BLaER1 treated with 17β-estradiol and CSF1 and Interleukin-3, amounts not matched to agents 10 nM and 100 nM (cell line): ENCODE data around the gene CELF2.

ENCODE experiments used
- H3K27ac ChIP-seq, 11 experiments: shearing (Covaris generic); formaldehyde crosslinking; 2 replicates each; pipeline ENCODE4 v1.8.1; 2022
- H3K27me3 ChIP-seq, 11 experiments: shearing (Covaris generic); formaldehyde crosslinking; 2 replicates each; pipeline ENCODE4 v1.8.1; 2022
- H3K36me3 ChIP-seq, 11 experiments: shearing (Covaris generic); formaldehyde crosslinking; 2 replicates each; pipeline ENCODE4 v1.8.1; 2022
- H3K4me1 ChIP-seq, 10 experiments: shearing (Covaris generic); formaldehyde crosslinking; 2 replicates each; pipeline ENCODE4 v1.8.1; 2022
- H3K4me2 ChIP-seq, 11 experiments: shearing (Covaris generic); formaldehyde crosslinking; 2 replicates each; pipeline ENCODE4 v1.8.1; 2022
- H3K4me3 ChIP-seq, 10 experiments: shearing (Covaris generic); formaldehyde crosslinking; 2 replicates each; pipeline ENCODE4 v1.8.1; 2022
- H3K9ac ChIP-seq, 11 experiments: shearing (Covaris generic); formaldehyde crosslinking; 2 replicates each; pipeline ENCODE4 v1.8.1; 2022
- H3K9me3 ChIP-seq, 11 experiments: shearing (Covaris generic); formaldehyde crosslinking; replicated peaks in 1 of 11; 2 replicates each; pipeline ENCODE4 v1.8.1; 2022
- H4K20me1 ChIP-seq, 11 experiments: shearing (Covaris generic); formaldehyde crosslinking; 2 replicates each; pipeline ENCODE4 v1.8.1; 2022
- Cebpa-rat ChIP-seq, 11 experiments: shearing (Covaris generic); IDR thresholded peaks; 2 replicates each; pipeline ENCODE4 v1.8.1; 2022

The CELF2 gene

DNA sequence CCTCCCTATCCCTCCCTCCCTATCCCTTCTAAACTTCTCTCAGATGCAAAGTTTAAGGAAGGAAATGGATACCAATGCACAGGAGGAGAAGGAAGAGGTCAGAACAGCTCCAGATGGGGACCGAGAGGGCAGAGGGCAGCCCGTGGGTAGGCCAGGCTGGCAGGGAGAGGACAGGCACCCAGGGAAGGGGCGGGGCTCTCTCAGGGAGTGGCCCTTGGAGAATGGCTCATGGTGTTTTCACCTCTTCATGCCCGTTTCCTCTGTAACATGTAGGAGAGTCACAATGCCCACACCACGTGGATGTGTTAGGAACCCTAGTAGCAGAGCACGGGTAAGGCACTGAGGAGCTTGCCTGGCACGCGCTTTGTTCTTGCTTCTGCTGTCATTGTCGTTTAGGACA is 264.5 kb downstream of the CELF2 start:
- Histone ChIP-seq H4K20me1 (peaks cover 0 to 71% (median 48%) of the 10 kb centered on the region in 11 experiments; a peak in 14 of 22 replicates), H3K9ac (no peak overlapping the region), H3K27ac (peak overlapping the region in 4 of 11 experiments; percentile 4 to 32 (median 22); a peak in 4 of 22 replicates)

DNA sequence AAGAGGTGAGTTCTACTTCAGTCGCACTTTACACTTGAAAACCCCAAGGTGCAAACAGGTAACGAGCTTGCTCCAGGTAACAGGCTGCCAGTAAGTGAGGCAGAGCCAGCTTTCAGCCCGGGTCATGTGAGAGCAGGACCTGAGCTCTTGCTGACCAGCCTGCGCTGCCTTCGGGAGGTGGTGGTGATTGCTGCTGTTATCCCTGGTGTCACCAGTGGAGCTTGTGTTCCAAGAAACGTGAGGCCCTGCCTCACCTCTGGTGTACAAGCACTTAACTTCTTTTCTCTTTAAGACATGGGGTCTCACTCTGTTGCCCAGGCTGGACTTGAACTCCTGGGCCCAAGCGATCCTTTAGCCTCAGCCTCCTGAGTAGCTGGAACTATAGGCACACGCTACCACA is 265.0 kb downstream of the CELF2 start:
- H3K36me3 ChIP-seq: peaks cover 81 to 100% (median 95%) of the 10 kb centered on the region in 11 experiments
- H4K20me1 ChIP-seq: peaks cover 0 to 69% (median 45%) of the 10 kb centered on the region in 11 experiments; a peak in 14 of 22 replicates

More for the DNA sequence above, 264.5 kb downstream of the CELF2 start:
- peaks cover 0 to 27% (median 18%) of the 10 kb centered on the region in 10 experiments; a peak in 11 of 20 replicates for H3K4me1 ChIP-seq
- H3K4me3 ChIP-seq: no peak overlapping the region
- peaks cover 0 to 18% (median 0%) of the 10 kb centered on the region in 11 experiments; a peak in 6 of 22 replicates for H3K9me3 ChIP-seq
- H3K27me3 ChIP-seq: no peaks in the 10 kb centered on the region
- no peak for TF ChIP-seq Cebpa-rat (IDR thresholded peaks at IDR 0.05)
- peak overlapping the region in 4 of 11 experiments; percentile 15 to 45 (median 36); a peak in 3 of 22 replicates for H3K4me2 ChIP-seq
- peaks cover 81 to 100% (median 95%) of the 10 kb centered on the region in 11 experiments for H3K36me3 ChIP-seq

GRCh38 chr10:11284291-11285085 is 266.8 kb downstream of the CELF2 start:
- peaks cover 0 to 74% (median 50%) of the 10 kb centered on the region in 11 experiments; a peak in 17 of 22 replicates for H4K20me1 ChIP-seq
- H3K27ac ChIP-seq: no peak overlapping the region

More for the DNA sequence above, 265.0 kb downstream of the CELF2 start:
- Histone ChIP-seq H3K27me3 (no peaks in the 10 kb centered on the region), H3K4me2 (no peak overlapping the region), H3K9ac (no peak overlapping the region), H3K4me1 (peaks cover 0 to 27% (median 18%) of the 10 kb centered on the region in 10 experiments; a peak in 11 of 20 replicates), H3K4me3 (no peak overlapping the region), H3K27ac (peak overlapping the region in 3 of 11 experiments; percentile 19 to 32 (median 26); a peak in 2 of 22 replicates), H3K9me3 (peaks cover 0 to 18% (median 0%) of the 10 kb centered on the region in 11 experiments; a peak in 6 of 22 replicates)
- TF ChIP-seq Cebpa-rat (IDR thresholded peaks at IDR 0.05): no peak

GRCh38 chr10:11285171-11285570 is 267.5 kb downstream of the CELF2 start:
- no peak overlapping the region for H3K9ac ChIP-seq
- H3K4me2 ChIP-seq: no peak overlapping the region
- H3K4me1 ChIP-seq: peaks cover 0 to 25% (median 16%) of the 10 kb centered on the region in 10 experiments; a peak in 12 of 20 replicates

More at GRCh38 chr10:11284291-11285085, 266.8 kb downstream of the CELF2 start:
- Histone ChIP-seq H3K4me3 (no peak overlapping the region), H3K9ac (no peak overlapping the region), H3K27me3 (no peaks in the 10 kb centered on the region), H3K4me1 (peaks cover 0 to 27% (median 18%) of the 10 kb centered on the region in 10 experiments; a peak in 12 of 20 replicates), H3K36me3 (peaks cover 81 to 100% (median 95%) of the 10 kb centered on the region in 11 experiments), H3K9me3 (peaks cover 0 to 18% (median 0%) of the 10 kb centered on the region in 11 experiments; a peak in 6 of 22 replicates), H3K4me2 (no peak overlapping the region)
- TF ChIP-seq Cebpa-rat (IDR thresholded peaks at IDR 0.05): no peak

DNA sequence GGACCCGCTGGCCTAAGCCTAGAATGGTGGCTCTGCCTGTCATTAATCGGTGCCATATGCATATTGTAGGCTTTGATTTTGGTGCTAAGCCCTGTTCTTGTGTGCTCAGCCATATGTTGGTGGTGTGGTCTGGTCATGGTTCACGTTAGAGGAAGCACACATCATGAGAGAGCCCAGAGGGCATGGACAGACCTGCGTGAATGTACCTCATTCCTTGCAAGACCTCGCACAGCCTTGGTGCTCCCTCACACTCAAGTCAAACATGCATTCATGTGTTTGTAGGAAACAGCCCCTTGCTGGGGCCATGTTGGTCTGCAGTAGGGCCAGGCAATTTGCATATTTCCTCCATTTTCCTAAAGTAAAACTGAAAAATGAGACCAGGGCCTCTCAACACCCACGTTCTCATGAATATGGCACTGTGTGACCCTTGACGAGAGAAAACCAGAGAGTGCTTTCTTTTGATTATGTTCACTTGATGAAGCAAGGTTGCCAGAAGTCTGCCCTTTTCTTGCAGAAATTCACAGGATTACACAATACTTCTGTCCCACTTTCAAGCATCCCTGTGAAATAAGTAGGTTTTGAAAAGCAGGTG is 268.7 kb downstream of the CELF2 start:
- H3K27me3 ChIP-seq: no peaks in the 10 kb centered on the region
- H3K36me3 ChIP-seq: peaks cover 81 to 100% (median 95%) of the 10 kb centered on the region in 11 experiments
- H3K4me1 ChIP-seq: peaks cover 0 to 13% (median 7%) of the 10 kb centered on the region in 10 experiments; a peak in 11 of 20 replicates
- no peak overlapping the region for H3K4me3 ChIP-seq
- no peak overlapping the region for H3K4me2 ChIP-seq
- peaks cover 0 to 6% (median 0%) of the 10 kb centered on the region in 11 experiments; a peak in 1 of 22 replicates for H3K9me3 ChIP-seq
- no peak overlapping the region for H3K9ac ChIP-seq
- H3K27ac ChIP-seq: 0 out of 22 replicates have a peak overlapping the region, but pooled peaks of 1 of the 11 experiments have one; percentile 2
- peaks cover 0 to 76% (median 56%) of the 10 kb centered on the region in 11 experiments; a peak in 18 of 22 replicates for H4K20me1 ChIP-seq
- TF ChIP-seq Cebpa-rat (IDR thresholded peaks at IDR 0.05): peak in 7 of 11 experiments; percentile 8 to 81 (median 41); a peak in 7 of 22 replicates

More at GRCh38 chr10:11285171-11285570, 267.5 kb downstream of the CELF2 start:
- H3K9me3 ChIP-seq: peaks cover 0 to 15% (median 0%) of the 10 kb centered on the region in 11 experiments; a peak in 5 of 22 replicates
- peaks cover 81 to 100% (median 95%) of the 10 kb centered on the region in 11 experiments for H3K36me3 ChIP-seq
- H3K27ac ChIP-seq: no peak overlapping the region
- H4K20me1 ChIP-seq: peaks cover 0 to 72% (median 46%) of the 10 kb centered on the region in 11 experiments; a peak in 17 of 22 replicates
- no peak for TF ChIP-seq Cebpa-rat (IDR thresholded peaks at IDR 0.05)
- no peaks in the 10 kb centered on the region for H3K27me3 ChIP-seq
- H3K4me3 ChIP-seq: no peak overlapping the region

DNA sequence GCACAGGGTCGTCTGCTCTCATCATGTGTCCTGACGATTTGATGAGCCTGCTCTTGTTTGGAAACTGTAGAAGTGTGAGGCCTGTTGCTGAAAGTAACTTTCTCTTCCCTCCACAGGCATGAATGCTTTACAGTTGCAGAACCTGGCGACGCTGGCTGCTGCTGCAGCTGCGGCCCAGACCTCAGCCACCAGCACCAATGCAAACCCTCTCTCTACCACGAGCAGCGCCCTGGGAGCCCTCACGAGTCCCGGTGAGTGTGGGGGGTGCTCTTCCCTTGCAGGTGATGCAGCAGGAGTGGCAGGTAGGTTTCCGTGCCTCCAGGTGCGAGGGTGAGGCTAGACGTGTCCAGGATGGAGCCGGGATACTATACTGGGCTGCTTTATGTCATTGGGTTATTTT is 270.6 kb downstream of the CELF2 start:
- H4K20me1 ChIP-seq: peaks cover 0 to 87% (median 75%) of the 10 kb centered on the region in 11 experiments; a peak in 19 of 22 replicates
- no peaks in the 10 kb centered on the region for H3K27me3 ChIP-seq
- H3K9me3 ChIP-seq: no peaks in the 10 kb centered on the region
- no peak overlapping the region for H3K4me3 ChIP-seq
- peaks cover 82 to 100% (median 95%) of the 10 kb centered on the region in 11 experiments for H3K36me3 ChIP-seq
- no peak for TF ChIP-seq Cebpa-rat (IDR thresholded peaks at IDR 0.05)
- no peak overlapping the region for H3K4me2 ChIP-seq
- no peak overlapping the region for H3K27ac ChIP-seq
- no peak overlapping the region for H3K9ac ChIP-seq
- H3K4me1 ChIP-seq: peaks cover 0 to 8% (median 0%) of the 10 kb centered on the region in 10 experiments; a peak in 1 of 20 replicates

DNA sequence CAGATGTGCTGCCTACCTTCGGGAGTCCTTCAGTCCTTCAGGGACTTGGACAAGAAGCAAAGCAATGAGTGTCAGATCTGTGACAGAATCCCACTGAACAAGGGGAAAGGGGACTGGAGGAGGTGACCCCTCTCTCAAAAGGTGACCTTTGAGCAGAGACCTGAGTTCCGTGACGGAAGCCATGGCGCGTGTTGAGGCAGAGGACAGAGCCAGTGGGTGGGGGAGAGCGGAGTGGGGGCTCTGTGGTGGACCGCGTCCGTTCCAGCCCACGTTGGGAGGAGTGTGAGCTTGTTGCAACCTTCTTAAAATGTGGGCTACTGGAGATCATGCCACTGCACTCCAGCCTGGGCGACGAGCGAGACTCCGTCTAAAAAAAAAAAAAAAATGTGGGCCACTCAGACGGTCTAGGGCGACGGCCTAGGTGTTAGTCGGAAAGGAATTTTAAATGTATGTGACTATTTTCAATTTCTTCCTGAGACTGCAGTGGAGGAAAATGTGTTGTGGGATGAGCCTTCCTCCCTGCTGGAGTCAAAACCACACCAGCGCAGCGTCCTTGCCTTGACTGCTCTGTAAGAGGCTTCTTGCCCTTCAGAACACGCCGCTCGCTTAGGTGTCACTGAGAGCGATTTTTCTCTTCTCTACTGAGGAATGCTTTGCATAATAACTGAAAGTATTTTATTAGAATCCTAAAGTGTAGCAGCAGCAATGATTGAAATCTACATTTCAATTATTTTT is 272.7 kb downstream of the CELF2 start:
- Histone ChIP-seq H3K4me3 (no peak overlapping the region), H3K4me1 (peaks cover 0 to 8% (median 0%) of the 10 kb centered on the region in 10 experiments; a peak in 1 of 20 replicates), H3K27ac (no peak overlapping the region), H3K27me3 (no peaks in the 10 kb centered on the region), H3K9ac (no peak overlapping the region), H3K36me3 (peaks cover 97 to 100% (median 100%) of the 10 kb centered on the region in 11 experiments), H3K4me2 (no peak overlapping the region), H4K20me1 (peaks cover 0 to 95% (median 84%) of the 10 kb centered on the region in 11 experiments; a peak in 19 of 22 replicates), H3K9me3 (no peaks in the 10 kb centered on the region)
- no peak for TF ChIP-seq Cebpa-rat (IDR thresholded peaks at IDR 0.05)
